GM10266 (cell line): Measurements from ENCODE around the gene GOLT1B.

Experiments
- DNase-seq: peaks from one replicate; pipeline ENCODE4 v3.0.0; 2012; ENCODE audit errors: extremely low spot score
- TF ChIP-seq, protein P1 (sequence below): IDR thresholded peaks from 2 replicates; pipeline ENCODE4 v1.5.1; 2012; ENCODE audit warnings: mild to moderate bottlenecking, low read depth; ENCODE audit not compliant: control insufficient read depth, insufficient read depth; ENCODE audit errors: missing control alignments

Gene GOLT1B

DNA sequence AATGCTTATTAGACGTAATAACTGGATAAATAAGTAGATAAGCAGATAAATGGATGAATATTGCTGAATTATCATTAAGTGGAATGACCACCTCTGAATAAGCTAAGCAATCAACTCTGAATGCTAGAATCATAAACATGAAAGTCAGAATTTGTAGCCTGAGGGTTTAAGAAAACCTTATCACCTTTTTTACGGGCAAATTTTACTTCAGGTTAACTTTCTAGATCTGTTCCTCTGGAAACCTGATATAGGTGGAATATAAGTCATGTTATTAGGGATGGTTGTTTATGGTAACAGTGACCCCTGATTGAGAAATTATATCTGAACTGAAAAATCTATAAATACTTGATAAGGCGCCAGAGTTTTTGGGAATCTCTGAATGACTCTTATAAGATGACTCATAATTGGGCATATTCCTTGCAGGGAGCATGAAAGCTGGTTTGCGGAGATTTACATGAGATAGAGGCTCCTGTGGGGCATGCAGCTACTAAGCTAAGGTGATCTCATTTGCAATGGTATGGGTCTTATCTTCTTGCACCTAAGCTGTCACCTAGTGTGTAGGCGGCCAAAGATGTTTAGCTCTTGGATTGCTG, 36.6 kb downstream of the GOLT1B start:
- TF ChIP-seq, protein P1, sequence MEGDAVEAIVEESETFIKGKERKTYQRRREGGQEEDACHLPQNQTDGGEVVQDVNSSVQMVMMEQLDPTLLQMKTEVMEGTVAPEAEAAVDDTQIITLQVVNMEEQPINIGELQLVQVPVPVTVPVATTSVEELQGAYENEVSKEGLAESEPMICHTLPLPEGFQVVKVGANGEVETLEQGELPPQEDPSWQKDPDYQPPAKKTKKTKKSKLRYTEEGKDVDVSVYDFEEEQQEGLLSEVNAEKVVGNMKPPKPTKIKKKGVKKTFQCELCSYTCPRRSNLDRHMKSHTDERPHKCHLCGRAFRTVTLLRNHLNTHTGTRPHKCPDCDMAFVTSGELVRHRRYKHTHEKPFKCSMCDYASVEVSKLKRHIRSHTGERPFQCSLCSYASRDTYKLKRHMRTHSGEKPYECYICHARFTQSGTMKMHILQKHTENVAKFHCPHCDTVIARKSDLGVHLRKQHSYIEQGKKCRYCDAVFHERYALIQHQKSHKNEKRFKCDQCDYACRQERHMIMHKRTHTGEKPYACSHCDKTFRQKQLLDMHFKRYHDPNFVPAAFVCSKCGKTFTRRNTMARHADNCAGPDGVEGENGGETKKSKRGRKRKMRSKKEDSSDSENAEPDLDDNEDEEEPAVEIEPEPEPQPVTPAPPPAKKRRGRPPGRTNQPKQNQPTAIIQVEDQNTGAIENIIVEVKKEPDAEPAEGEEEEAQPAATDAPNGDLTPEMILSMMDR, result no peak
- DNase-seq, result no peak

- TF ChIP-seq, protein P1, result no peak
- DNase-seq, result no peak
Observed at GRCh38 chr12:21539797-21540196, 38.2 kb downstream of the GOLT1B start.

GRCh38 chr12:21541773-21542172, 40.2 kb downstream of the GOLT1B start:
- no peak for DNase-seq

DNA sequence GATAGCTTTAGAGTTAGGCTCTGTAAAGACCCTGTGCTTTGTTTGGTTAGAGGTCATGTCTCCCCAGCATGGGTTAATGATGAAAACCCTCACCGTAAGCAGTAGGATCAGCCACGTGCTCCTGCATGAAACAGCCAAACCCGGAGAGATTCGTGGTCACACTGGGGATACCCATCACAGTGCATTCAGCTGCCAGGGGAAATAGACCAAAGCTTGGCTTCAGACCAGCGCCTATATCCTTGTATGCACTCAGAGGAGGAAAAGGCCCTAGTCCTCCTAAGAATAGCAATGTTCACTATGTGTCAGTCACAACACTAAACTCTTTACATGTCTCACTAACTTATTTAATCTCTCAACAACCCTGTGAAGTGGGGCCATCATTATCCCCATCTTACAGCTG, 40.8 kb downstream of the GOLT1B start:
- no peak for DNase-seq
- TF ChIP-seq, protein P1, result no peak

More at GRCh38 chr12:21541773-21542172, 40.2 kb downstream of the GOLT1B start:
- TF ChIP-seq, protein P1, result no peak

GRCh38 chr12:21543151-21543550, 41.6 kb downstream of the GOLT1B start:
- DNase-seq, result no peak

DNA sequence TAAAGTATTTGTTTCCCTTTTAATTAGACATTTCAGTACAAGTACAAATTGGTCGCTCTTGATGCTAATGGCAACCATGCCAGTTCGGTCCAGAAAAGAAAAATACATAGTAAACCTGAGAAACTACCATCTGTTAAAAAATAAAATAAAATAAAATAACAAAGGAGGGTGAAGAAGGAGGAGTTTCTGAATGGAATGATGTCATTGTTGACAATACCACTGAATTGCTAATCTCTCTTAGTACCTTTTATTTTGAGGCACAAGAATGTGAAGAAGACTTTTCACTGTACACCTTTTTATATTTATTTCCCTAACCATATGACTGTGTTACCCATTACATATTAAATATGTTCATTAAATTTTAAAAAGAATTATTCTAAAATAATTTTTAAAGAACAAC, 44.0 kb downstream of the GOLT1B start:
- no peak for DNase-seq
- TF ChIP-seq, protein P1, result no peak

More at GRCh38 chr12:21543151-21543550, 41.6 kb downstream of the GOLT1B start:
- TF ChIP-seq, protein P1, result no peak

DNA sequence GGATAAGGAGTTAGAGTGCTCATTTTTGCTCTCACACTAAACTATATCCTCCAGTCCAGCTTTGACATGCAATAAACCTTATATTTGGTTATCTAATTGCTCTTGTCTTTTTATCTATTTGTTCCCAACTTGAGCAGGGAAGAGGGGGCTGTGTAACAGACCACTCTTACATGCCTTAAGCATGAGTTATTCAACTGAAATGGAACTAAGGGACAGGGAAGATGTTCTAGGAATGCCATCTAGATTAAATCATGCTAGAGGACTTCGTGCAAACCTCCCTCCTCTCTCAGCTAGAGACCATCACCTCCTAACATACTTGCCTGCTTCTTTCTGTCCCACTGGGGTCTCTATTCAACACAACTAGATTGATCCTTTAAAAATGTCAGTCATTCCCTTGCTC, 45.1 kb downstream of the GOLT1B start:
- DNase-seq, result no peak
- TF ChIP-seq, protein P1, result no peak
